DND-41 (cell line): ENCODE data around the gene ARRDC3.
A peak's percentile ranks its signal among the peaks of the same experiment; 100 is the strongest.

Source experiments
- ATAC-seq: fragments of 200-7000 bp; cut with Tn5 transposase; 3 replicates; pipeline ENCODE4 v1.9.1; 2021; ENCODE audit warnings: low read depth; ENCODE audit not compliant: insufficient read depth
- DNase-seq: peaks from one replicate; pipeline ENCODE4 v3.0.0-alpha.2; 2020
- H2AFZ ChIP-seq: 2 replicates; pipeline ENCODE4 v1.6.0; 2012; ENCODE audit warnings: low read depth, low read length
- H3K27ac ChIP-seq: 2 replicates; pipeline ENCODE4 v1.5.1; 2012; ENCODE audit warnings: low read length, inconsistent platforms
- H3K27me3 ChIP-seq: fragments of 200-600 bp; sonication (generic); 2 replicates; pipeline ENCODE4 v1.6.0; 2012; ENCODE audit warnings: low read length, mild to moderate bottlenecking, inconsistent platforms; ENCODE audit not compliant: insufficient read depth, poor library complexity
- H3K36me3 ChIP-seq: 2 replicates; pipeline ENCODE4 v1.5.1; 2012; ENCODE audit warnings: low read length, inconsistent platforms; ENCODE audit not compliant: insufficient read depth
- H3K4me1 ChIP-seq: 2 replicates; pipeline ENCODE4 v1.5.1; 2012; ENCODE audit warnings: mild to moderate bottlenecking, low read length; ENCODE audit not compliant: insufficient read depth
- H3K4me2 ChIP-seq: 2 replicates; pipeline ENCODE4 v1.6.0; 2012; ENCODE audit warnings: mild to moderate bottlenecking, moderate library complexity, low read length, inconsistent platforms; ENCODE audit not compliant: insufficient read depth
- H3K4me3 ChIP-seq, 2 experiments: fragments of 200-600 bp in 1 of 2; shearing (Covaris generic) in 1 of 2; 2 replicates each; pipeline ENCODE4 v1.5.1; 2012 to 2016; ENCODE audit warnings: inconsistent platforms in 2 of 2, low read length in 2 of 2, mild to moderate bottlenecking in 2 of 2, low read depth in 1 of 2, moderate library complexity in 1 of 2
- H3K79me2 ChIP-seq: 2 replicates; pipeline ENCODE4 v1.6.0; 2012; ENCODE audit warnings: low read length, inconsistent platforms; ENCODE audit not compliant: insufficient read depth
- H3K9ac ChIP-seq: 2 replicates; pipeline ENCODE4 v1.6.0; 2012; ENCODE audit warnings: low read depth, mild to moderate bottlenecking, inconsistent platforms, low read length, moderate library complexity
- H3K9me3 ChIP-seq: 2 replicates; pipeline ENCODE4 v1.5.1; 2012; ENCODE audit warnings: low read length, moderate library complexity, mild to moderate bottlenecking, inconsistent platforms; ENCODE audit not compliant: insufficient read depth, severe bottlenecking
- H4K20me1 ChIP-seq: 2 replicates; pipeline ENCODE4 v1.6.0; 2012; ENCODE audit warnings: low read length; ENCODE audit not compliant: insufficient read depth
- EZH2 ChIP-seq: IDR thresholded peaks from 3 replicates; pipeline ENCODE4 v1.6.1; 2012; ENCODE audit warnings: borderline replicate concordance, low read depth, mild to moderate bottlenecking, moderate library complexity, low read length, inconsistent platforms; ENCODE audit not compliant: severe bottlenecking
- TF ChIP-seq, protein P1 (sequence below): IDR thresholded peaks from 2 replicates; pipeline ENCODE4 v1.5.1; 2012; ENCODE audit warnings: borderline replicate concordance, low read length, moderate library complexity, mild to moderate bottlenecking; ENCODE audit not compliant: poor library complexity, severe bottlenecking; ENCODE audit errors: extremely low read depth

The ARRDC3 gene

DNA sequence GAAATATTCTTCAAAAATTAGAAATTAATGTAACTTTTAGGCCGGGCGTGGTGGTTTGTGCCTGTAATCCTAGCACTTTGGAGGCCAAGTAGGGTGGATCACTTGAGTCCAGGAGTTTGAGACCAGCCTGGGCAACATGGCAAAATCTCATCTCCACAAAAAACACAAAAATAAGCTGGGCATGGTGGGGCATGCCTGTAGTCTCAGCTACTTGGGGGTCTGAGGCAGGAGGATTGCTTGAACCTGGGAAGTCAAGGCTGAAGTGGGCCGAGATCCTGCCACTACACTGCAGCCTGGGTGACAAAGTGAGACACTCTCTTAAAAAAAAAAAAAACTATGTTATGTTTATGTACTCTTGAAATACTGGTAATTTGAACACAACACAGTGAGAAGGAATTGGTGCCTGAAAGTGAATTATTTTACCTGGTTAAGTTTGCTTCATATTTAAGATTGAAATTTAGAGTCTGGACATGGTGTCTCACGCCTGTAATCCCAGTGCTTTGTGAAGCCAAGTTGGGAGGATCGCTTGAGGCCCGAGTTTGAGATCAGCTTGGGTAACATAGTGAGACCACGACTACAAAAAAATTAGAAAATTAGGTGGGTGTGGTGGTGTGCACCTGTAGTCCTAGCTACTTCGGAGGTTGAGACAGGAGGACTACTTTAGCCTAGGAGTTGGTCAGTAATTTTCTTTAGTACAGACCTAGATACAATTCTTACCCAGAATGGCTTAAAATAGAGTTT is 15.0 kb downstream of the ARRDC3 start:
- H4K20me1 ChIP-seq: peaks cover 6% of the 10 kb centered on the region; the same call in 1 of the 2 replicates
- peak; percentile 24; the same call in 1 of the 3 replicates for ATAC-seq
- no peak overlapping the region for H3K9ac ChIP-seq
- no peaks in the 10 kb centered on the region for H3K4me1 ChIP-seq
- peaks cover 46% of the 10 kb centered on the region for H3K36me3 ChIP-seq
- H2AFZ ChIP-seq: no peak overlapping the region
- H3K27ac ChIP-seq: no peak overlapping the region
- no peaks in the 10 kb centered on the region for H3K27me3 ChIP-seq
- no peaks in the 10 kb centered on the region for H3K79me2 ChIP-seq
- H3K4me2 ChIP-seq: no peak overlapping the region
- H3K4me3 ChIP-seq: no peak overlapping the region
- TF ChIP-seq, protein P1, sequence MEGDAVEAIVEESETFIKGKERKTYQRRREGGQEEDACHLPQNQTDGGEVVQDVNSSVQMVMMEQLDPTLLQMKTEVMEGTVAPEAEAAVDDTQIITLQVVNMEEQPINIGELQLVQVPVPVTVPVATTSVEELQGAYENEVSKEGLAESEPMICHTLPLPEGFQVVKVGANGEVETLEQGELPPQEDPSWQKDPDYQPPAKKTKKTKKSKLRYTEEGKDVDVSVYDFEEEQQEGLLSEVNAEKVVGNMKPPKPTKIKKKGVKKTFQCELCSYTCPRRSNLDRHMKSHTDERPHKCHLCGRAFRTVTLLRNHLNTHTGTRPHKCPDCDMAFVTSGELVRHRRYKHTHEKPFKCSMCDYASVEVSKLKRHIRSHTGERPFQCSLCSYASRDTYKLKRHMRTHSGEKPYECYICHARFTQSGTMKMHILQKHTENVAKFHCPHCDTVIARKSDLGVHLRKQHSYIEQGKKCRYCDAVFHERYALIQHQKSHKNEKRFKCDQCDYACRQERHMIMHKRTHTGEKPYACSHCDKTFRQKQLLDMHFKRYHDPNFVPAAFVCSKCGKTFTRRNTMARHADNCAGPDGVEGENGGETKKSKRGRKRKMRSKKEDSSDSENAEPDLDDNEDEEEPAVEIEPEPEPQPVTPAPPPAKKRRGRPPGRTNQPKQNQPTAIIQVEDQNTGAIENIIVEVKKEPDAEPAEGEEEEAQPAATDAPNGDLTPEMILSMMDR: no peak
- TF ChIP-seq EZH2: no peak
- H3K9me3 ChIP-seq: no peaks in the 10 kb centered on the region
- no peak for DNase-seq

- no peak for ATAC-seq
- Histone ChIP-seq H3K27ac (no peak overlapping the region), H4K20me1 (peaks cover 6% of the 10 kb centered on the region; the same call in 1 of the 2 replicates), H3K4me1 (no peaks in the 10 kb centered on the region), H3K4me2 (no peak overlapping the region), H3K4me3 (no peak overlapping the region), H3K9ac (no peak overlapping the region), H3K27me3 (no peaks in the 10 kb centered on the region), H3K79me2 (no peaks in the 10 kb centered on the region), H2AFZ (no peak overlapping the region), H3K9me3 (no peaks in the 10 kb centered on the region), H3K36me3 (peaks cover 40% of the 10 kb centered on the region)
- no peak for DNase-seq
- no peak for TF ChIP-seq EZH2
- TF ChIP-seq, protein P1: no peak
Observed at GRCh38 chr5:91367344-91367743, 15.8 kb downstream of the ARRDC3 start.

GRCh38 chr5:91366551-91366950 is 16.6 kb downstream of the ARRDC3 start:
- H3K27ac ChIP-seq: no peak overlapping the region
- no peak overlapping the region for H3K9ac ChIP-seq
- H3K79me2 ChIP-seq: no peaks in the 10 kb centered on the region
- H3K9me3 ChIP-seq: no peaks in the 10 kb centered on the region
- peaks cover 32% of the 10 kb centered on the region for H3K36me3 ChIP-seq
- TF ChIP-seq, protein P1: no peak
- no peak for TF ChIP-seq EZH2
- no peak overlapping the region for H3K4me3 ChIP-seq
- no peak overlapping the region for H2AFZ ChIP-seq
- H3K4me1 ChIP-seq: no peaks in the 10 kb centered on the region
- ATAC-seq (no peak), DNase-seq (no peak)
- peaks cover 6% of the 10 kb centered on the region; the same call in 1 of the 2 replicates for H4K20me1 ChIP-seq
- H3K27me3 ChIP-seq: no peaks in the 10 kb centered on the region
- H3K4me2 ChIP-seq: no peak overlapping the region
